Stomach (tissue), 4 donors: ENCODE measurements around the gene FTO.

Experiments used
- CTCF ChIP-seq, 7 experiments: fragments of 450-650 bp in 4 of 7; fragments of 200-600 bp in 3 of 7; sonication (generic) in 3 of 7; IDR thresholded peaks; one replicate each; pipeline ENCODE4 v1.5.1; 2016 to 2019; ENCODE audit warnings: antibody characterized with exemption in 7 of 7, control low read depth in 2 of 7, mild to moderate bottlenecking in 1 of 7
- POLR2A ChIP-seq, 4 donors: fragments of 450-650 bp; IDR thresholded peaks; one replicate each; pipeline ENCODE4 v1.6.1; 2016; ENCODE audit warnings: antibody characterized with exemption in 4 of 4, control low read depth in 2 of 4, mild to moderate bottlenecking in 1 of 4, moderate library complexity in 1 of 4
- POLR2AphosphoS5 ChIP-seq, 3 donors: sonication (generic); formaldehyde crosslinking; IDR thresholded peaks; one replicate each; pipeline ENCODE4 v1.6.1; 2016; ENCODE audit warnings: antibody characterized with exemption in 3 of 3

GRCh38 chr16:53821957-53822625 lies 118.1 kb downstream of the FTO start:
- TF ChIP-seq CTCF (IDR thresholded peaks at IDR 0.05), result no peak
- TF ChIP-seq POLR2A (IDR thresholded peaks at IDR 0.05), result no peak
- no peak for TF ChIP-seq POLR2AphosphoS5 (IDR thresholded peaks at IDR 0.05)
